ENCODE results near the gene HK1. TPM values are rescaled to one million over a fixed set of nuclear protein-coding genes. Genes with fewer than 3 reads are reported as not detected.
A peak's percentile ranks its signal among the peaks of the same experiment; 100 is the strongest.

The HK1 gene
- total and polyA plus RNA-seq, 2 of the 13 experiments (the other 11 are each of a cell fraction or from before 2014, with no cell fraction given), result 0.29 to 1.5 TPM

DNA sequence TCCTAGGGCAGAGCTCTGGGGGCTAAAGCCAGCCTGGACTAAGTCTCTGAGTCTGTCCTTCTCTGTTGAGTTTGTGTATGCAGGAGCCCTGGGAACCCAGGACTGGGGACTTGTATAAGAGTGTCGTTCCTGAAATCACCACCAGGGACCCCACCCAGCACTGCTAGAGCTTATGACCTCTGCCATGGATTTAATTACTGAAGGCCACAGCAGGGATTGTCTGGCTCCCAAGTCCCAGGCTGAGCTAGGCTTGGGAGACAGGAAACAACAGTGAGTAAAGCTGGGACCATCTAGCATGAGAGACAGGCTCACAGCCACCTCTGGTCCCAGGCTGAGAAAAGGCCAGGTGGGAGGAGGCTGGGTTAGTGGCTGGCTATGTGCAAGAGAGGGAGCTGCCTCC is 171.5 kb downstream of the HK1 start (continued):
- TF ChIP-seq, protein P1, sequence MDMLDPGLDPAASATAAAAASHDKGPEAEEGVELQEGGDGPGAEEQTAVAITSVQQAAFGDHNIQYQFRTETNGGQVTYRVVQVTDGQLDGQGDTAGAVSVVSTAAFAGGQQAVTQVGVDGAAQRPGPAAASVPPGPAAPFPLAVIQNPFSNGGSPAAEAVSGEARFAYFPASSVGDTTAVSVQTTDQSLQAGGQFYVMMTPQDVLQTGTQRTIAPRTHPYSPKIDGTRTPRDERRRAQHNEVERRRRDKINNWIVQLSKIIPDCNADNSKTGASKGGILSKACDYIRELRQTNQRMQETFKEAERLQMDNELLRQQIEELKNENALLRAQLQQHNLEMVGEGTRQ (IDR thresholded peaks at IDR 0.05; ENCODE audit: low read depth, low read length), result no peak
- TF ChIP-seq, protein P1 (CRISPR knock-in tag; IDR thresholded peaks at IDR 0.05; ENCODE audit: borderline replicate concordance), result no peak
- no peak for TF ChIP-seq NR2F1 (CRISPR knock-in tag; IDR thresholded peaks at IDR 0.05)
- no peak for TF ChIP-seq ZNF605 (CRISPR knock-in tag; IDR thresholded peaks at IDR 0.05)
- no peak for TF ChIP-seq SIN3B (IDR thresholded peaks at IDR 0.05; ENCODE audit: low read length)
- no peak for TF ChIP-seq MXI1 (IDR thresholded peaks at IDR 0.05; ENCODE audit: borderline replicate concordance, low read depth, low read length)
- TF ChIP-seq ARID3A (IDR thresholded peaks at IDR 0.05; ENCODE audit: low read depth, low read length), result 0 out of 2 replicates have a peak, but pooled peaks have one; percentile 18
- TF ChIP-seq MZF1 (CRISPR knock-in tag; IDR thresholded peaks at IDR 0.05; ENCODE audit: borderline replicate concordance), result no peak
- TF ChIP-seq MIER3 (CRISPR knock-in tag; IDR thresholded peaks at IDR 0.05; ENCODE audit: borderline replicate concordance), result no peak
- no peak for TF ChIP-seq ZNF34 (CRISPR knock-in tag; IDR thresholded peaks at IDR 0.05; ENCODE audit: borderline replicate concordance)
- TF ChIP-seq ZNF614 (CRISPR knock-in tag; IDR thresholded peaks at IDR 0.05; ENCODE audit: borderline replicate concordance), result 0 out of 2 replicates have a peak, but pooled peaks have one; percentile 34
- TF ChIP-seq ZC3H4 (CRISPR knock-in tag; IDR thresholded peaks at IDR 0.05; ENCODE audit: borderline replicate concordance), result no peak
- no peak for TF ChIP-seq RBM22 (optimal IDR thresholded peaks at IDR 0.05; ENCODE audit: low read length)
- no peak for TF ChIP-seq NFKB2 (CRISPR knock-in tag; IDR thresholded peaks at IDR 0.05; ENCODE audit: borderline replicate concordance)
- no peak for TF ChIP-seq ZNF598 (CRISPR knock-in tag; IDR thresholded peaks at IDR 0.05; ENCODE audit: borderline replicate concordance)
- no peak for TF ChIP-seq DPF2 (CRISPR knock-in tag; IDR thresholded peaks at IDR 0.05; ENCODE audit: borderline replicate concordance, low read depth)
- TF ChIP-seq, protein P2, sequence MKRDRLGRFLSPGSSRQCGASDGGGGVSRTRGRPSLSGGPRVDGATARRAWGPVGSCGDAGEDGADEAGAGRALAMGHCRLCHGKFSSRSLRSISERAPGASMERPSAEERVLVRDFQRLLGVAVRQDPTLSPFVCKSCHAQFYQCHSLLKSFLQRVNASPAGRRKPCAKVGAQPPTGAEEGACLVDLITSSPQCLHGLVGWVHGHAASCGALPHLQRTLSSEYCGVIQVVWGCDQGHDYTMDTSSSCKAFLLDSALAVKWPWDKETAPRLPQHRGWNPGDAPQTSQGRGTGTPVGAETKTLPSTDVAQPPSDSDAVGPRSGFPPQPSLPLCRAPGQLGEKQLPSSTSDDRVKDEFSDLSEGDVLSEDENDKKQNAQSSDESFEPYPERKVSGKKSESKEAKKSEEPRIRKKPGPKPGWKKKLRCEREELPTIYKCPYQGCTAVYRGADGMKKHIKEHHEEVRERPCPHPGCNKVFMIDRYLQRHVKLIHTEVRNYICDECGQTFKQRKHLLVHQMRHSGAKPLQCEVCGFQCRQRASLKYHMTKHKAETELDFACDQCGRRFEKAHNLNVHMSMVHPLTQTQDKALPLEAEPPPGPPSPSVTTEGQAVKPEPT (CRISPR knock-in tag; IDR thresholded peaks at IDR 0.05; ENCODE audit: low read depth), result no peak
- TF ChIP-seq HNRNPUL1 (IDR thresholded peaks at IDR 0.05; ENCODE audit: low read depth, low read length), result no peak
- no peak for TF ChIP-seq ZNF616 (CRISPR knock-in tag; IDR thresholded peaks at IDR 0.05; ENCODE audit: low read depth)
- TF ChIP-seq MIXL1 (CRISPR knock-in tag; IDR thresholded peaks at IDR 0.05), result peak; percentile 71
- TF ChIP-seq JUNB (CRISPR knock-in tag; IDR thresholded peaks at IDR 0.05; ENCODE audit: borderline replicate concordance), result no peak
- TF ChIP-seq SMC3 (IDR thresholded peaks at IDR 0.05; ENCODE audit: low read length), result peak; percentile 18; the same call in 1 of the 2 replicates
- TF ChIP-seq SAP130 (CRISPR knock-in tag; IDR thresholded peaks at IDR 0.05; ENCODE audit: low read depth), result no peak
- TF ChIP-seq, protein P3, sequence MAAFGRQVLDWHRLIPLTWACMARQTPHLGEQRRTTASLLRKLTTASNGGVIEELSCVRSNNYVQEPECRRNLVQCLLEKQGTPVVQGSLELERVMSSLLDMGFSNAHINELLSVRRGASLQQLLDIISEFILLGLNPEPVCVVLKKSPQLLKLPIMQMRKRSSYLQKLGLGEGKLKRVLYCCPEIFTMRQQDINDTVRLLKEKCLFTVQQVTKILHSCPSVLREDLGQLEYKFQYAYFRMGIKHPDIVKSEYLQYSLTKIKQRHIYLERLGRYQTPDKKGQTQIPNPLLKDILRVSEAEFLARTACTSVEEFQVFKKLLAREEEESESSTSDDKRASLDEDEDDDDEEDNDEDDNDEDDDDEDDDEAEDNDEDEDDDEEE (CRISPR knock-in tag; IDR thresholded peaks at IDR 0.05), result no peak
- no peak for TF ChIP-seq CHCHD3 (CRISPR knock-in tag; IDR thresholded peaks at IDR 0.05)
- TF ChIP-seq ZNF644 (CRISPR knock-in tag; IDR thresholded peaks at IDR 0.05; ENCODE audit: low read depth), result 0 out of 2 replicates have a peak, but pooled peaks have one; percentile 7
- no peak for TF ChIP-seq ZBTB7A (CRISPR knock-in tag; IDR thresholded peaks at IDR 0.05)

All from HepG2 (cell line).